Measurements from ENCODE around the gene SPAG16. TPM values are rescaled to one million over a fixed set of nuclear protein-coding genes. Genes with fewer than 3 reads are reported as not detected.

SPAG16 gene
- total RNA-seq, 1 experiment from 2014 or later = 0.30 TPM

- H3K9ac ChIP-seq (ENCODE audit: low read length) = no peak overlapping the region
- POLR2A ChIA-PET = no interaction called here
- no peak for ATAC-seq
- H3K4me2 ChIP-seq (ENCODE audit: low read length) = no peak overlapping the region
- H3K9me2 ChIP-seq (ENCODE audit: insufficient read depth) = no peaks in the 10 kb centered on the region
- H3K27ac ChIP-seq (ENCODE audit: low read depth, low read length) = no peak overlapping the region
- RAD21 ChIA-PET (ENCODE audit: low non-redundant PET in 1 of 2, low total read pairs in 2 of 2, uncharacterized antibody in 2 of 2, unreplicated experiment in 2 of 2) = no interaction called here
- H3K4me3 ChIP-seq (replicated peaks in 1 of 2; ENCODE audit: low read depth in 1 of 2, low read length in 2 of 2) = no peak overlapping the region
- H3K79me2 ChIP-seq (ENCODE audit: insufficient read depth, low read length) = no peaks in the 10 kb centered on the region
- no peaks in the 10 kb centered on the region for H4K20me1 ChIP-seq (ENCODE audit: insufficient read depth)
- peak overlapping the region; percentile 25 for H2AFZ ChIP-seq (ENCODE audit: low read depth, low read length, poor library complexity, severe bottlenecking)
- H3K4me1 ChIP-seq (ENCODE audit: control insufficient read depth in 1 of 2, insufficient read depth in 2 of 2, low read length in 2 of 2) = no peaks in the 10 kb centered on the region; a peak in 1 of 4 replicates
- H3K36me3 ChIP-seq (ENCODE audit: control insufficient read depth in 1 of 2, insufficient read depth in 2 of 2, low read length in 2 of 2) = no peaks in the 10 kb centered on the region
- H3K27me3 ChIP-seq (ENCODE audit: insufficient read depth, low read length) = no peaks in the 10 kb centered on the region
- CTCF ChIA-PET = no interaction called here
- intact Hi-C loops (cut with micrococcal nuclease) = no loop called here
- DNase-seq (ENCODE audit: low read depth, low spot score) = no peak
- H3K9me3 ChIP-seq (ENCODE audit: control insufficient read depth in 1 of 2, insufficient read depth in 1 of 2, low read depth in 1 of 2, low read length in 2 of 2) = no peaks in the 10 kb centered on the region
- no TSS peak for BruUV-seq (replicated peaks)
- no peak for TF ChIP-seq ZFX (IDR thresholded peaks at IDR 0.05)
- no peak for TF ChIP-seq ZNF274 (IDR thresholded peaks at IDR 0.05; ENCODE audit: low read depth, low read length)
- no peak for TF ChIP-seq CEBPB (IDR thresholded peaks at IDR 0.05; ENCODE audit: low read depth)
- no peak for TF ChIP-seq TCF7L2 (IDR thresholded peaks at IDR 0.05; ENCODE audit: borderline replicate concordance, extremely low read depth, insufficient read depth, insufficient read length)
- no peak for TF ChIP-seq RAD21 (IDR thresholded peaks at IDR 0.05; ENCODE audit: low read depth)
- no peak for TF ChIP-seq ATF3 (IDR thresholded peaks at IDR 0.05)
- TF ChIP-seq MAX (IDR thresholded peaks at IDR 0.05) = no peak
- no peak for TF ChIP-seq CTCF (IDR thresholded peaks at IDR 0.05 in 2 of 3, conservative IDR thresholded peaks at IDR 0.05 in 1 of 3; ENCODE audit: borderline replicate concordance in 1 of 3, insufficient read depth in 1 of 3, low read depth in 2 of 3, low read length in 2 of 3)
- TF ChIP-seq SRF (IDR thresholded peaks at IDR 0.05; ENCODE audit: low read depth) = no peak
- no peak for TF ChIP-seq FOSL1 (IDR thresholded peaks at IDR 0.05; ENCODE audit: low read depth)
- TF ChIP-seq REST (IDR thresholded peaks at IDR 0.05; ENCODE audit: low read depth) = no peak
- no peak for TF ChIP-seq CBX3 (IDR thresholded peaks at IDR 0.05; ENCODE audit: low read depth)
- TF ChIP-seq POLR2AphosphoS5 (IDR thresholded peaks at IDR 0.05; ENCODE audit: low read depth, low read length) = no peak
- TF ChIP-seq EGR1 (IDR thresholded peaks at IDR 0.05; ENCODE audit: low read depth) = no peak
Measured at GRCh38 chr2:214103276-214104001, 819.2 kb downstream of the SPAG16 start.
